ENCODE data around the gene SAPCD2.

Gene SAPCD2

DNA sequence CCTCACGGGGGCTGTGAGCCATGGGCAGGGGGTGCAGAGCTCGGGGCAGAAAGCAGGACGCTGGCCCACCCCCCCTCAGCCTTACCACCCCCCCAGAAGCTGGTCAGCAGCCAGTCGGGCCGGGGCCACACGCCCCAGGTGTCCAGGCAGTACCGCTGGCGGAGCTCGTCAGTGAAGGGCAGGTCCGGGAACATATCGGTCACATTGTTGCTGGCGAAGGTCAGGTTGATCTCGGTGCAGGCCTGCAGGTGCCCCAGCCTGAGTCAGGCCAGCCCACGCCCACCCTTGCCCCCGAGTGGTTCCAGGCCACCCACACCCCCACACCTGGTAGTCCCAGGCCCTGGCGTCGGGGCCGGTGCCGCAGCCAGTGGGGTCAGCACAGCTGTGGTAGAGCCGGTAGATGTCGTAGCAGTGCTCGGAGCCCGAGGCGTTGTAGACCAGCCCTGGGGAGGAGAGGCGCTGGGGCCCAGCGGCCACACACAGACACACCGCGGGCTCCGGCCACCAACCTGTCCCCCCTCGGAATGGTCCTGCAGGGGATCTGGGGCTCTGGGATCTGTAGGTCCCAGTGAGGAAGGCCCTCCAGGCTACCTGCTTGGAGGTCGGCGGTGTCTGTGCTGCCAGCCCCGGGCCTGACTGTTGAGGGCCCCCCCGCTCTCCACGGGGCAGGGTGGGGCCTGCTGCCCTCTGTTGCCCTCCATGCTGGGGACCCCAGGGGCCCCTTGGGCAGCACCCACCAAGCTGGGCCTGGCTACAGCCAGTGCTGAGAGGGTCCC is 41.6 kb upstream of the SAPCD2 start:
- Histone ChIP-seq H3K4me1 (ENCODE audit: control insufficient read depth, insufficient read depth, low read length) (peaks cover 7% of the 10 kb centered on the region), H3K36me3 (ENCODE audit: insufficient read depth, low read length) (peaks cover 38% of the 10 kb centered on the region), H3K9ac (ENCODE audit: low read depth, low read length) (no peak overlapping the region), H3K4me3 (ENCODE audit: low read length) (no peak overlapping the region), H3K27me3 (ENCODE audit: control insufficient read depth, insufficient read depth, low read length) (no peaks in the 10 kb centered on the region), H3K4me2 (ENCODE audit: low read length) (no peak overlapping the region), H3K9me3 (replicated peaks; ENCODE audit: low read length) (no peaks in the 10 kb centered on the region)

DNA sequence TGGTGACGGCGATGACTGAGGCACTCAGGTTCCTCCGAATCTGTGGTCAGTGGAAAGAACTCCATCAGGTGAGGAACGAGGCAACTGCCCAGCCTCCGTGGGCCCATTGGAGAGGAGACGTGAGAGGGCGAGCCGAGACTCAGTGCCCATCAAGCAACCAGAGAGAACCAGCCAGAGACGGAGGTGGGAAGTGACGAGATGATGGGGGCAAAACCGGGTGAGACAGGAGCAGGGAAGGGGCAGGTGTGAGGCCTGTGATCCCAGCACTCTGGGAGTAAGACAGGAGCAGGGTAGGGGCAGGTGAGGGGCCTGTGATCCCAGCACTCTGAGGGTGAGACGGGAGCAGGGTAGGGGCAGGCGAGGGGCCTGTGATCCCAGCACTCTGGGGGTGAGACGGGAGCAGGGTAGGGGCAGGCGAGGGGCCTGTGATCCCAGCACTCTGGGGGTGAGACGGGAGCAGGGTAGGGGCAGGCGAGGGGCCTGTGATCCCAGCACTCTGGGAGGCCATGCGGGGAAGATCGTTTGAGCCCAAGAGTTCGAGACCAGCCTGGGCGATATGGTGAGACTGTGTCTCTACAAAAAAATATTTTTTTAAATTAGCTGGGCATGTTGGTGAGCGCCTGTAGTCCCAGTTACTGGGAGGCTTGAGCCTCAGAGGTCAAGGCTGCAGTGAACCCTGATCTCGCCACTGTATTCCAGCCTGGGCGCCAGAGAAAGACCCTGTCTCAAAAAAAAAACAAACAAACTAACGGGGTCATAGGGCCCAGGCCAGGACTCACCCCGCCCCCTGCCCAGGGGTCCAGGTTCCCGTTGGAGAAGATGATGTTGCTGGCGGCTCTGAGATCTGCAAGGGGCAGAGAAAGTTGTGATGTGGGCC is 40.8 kb upstream of the SAPCD2 start:
- H3K27me3 ChIP-seq (ENCODE audit: control insufficient read depth, insufficient read depth, low read length), result no peaks in the 10 kb centered on the region
- no peak overlapping the region for H3K9ac ChIP-seq (ENCODE audit: low read depth, low read length)
- no peak overlapping the region for H3K4me3 ChIP-seq (ENCODE audit: low read length)
- H3K9me3 ChIP-seq (replicated peaks; ENCODE audit: low read length), result no peaks in the 10 kb centered on the region
- peaks cover 44% of the 10 kb centered on the region for H3K36me3 ChIP-seq (ENCODE audit: insufficient read depth, low read length)
- H3K4me2 ChIP-seq (ENCODE audit: low read length), result no peak overlapping the region
- H3K4me1 ChIP-seq (ENCODE audit: control insufficient read depth, insufficient read depth, low read length), result peaks cover 7% of the 10 kb centered on the region

- Histone ChIP-seq H3K27me3 (ENCODE audit: control insufficient read depth, insufficient read depth, low read length) (no peaks in the 10 kb centered on the region), H3K4me2 (ENCODE audit: low read length) (no peak overlapping the region), H3K36me3 (ENCODE audit: insufficient read depth, low read length) (peaks cover 52% of the 10 kb centered on the region), H3K9me3 (replicated peaks; ENCODE audit: low read length) (no peaks in the 10 kb centered on the region), H3K4me1 (ENCODE audit: control insufficient read depth, insufficient read depth, low read length) (peaks cover 7% of the 10 kb centered on the region), H3K4me3 (ENCODE audit: low read length) (no peak overlapping the region), H3K9ac (ENCODE audit: low read depth, low read length) (no peak overlapping the region)
Observed at GRCh38 chr9:137110147-137110910, 40.0 kb upstream of the SAPCD2 start.

- H3K9ac ChIP-seq (ENCODE audit: low read depth, low read length), result no peak overlapping the region
- no peaks in the 10 kb centered on the region for H3K9me3 ChIP-seq (replicated peaks; ENCODE audit: low read length)
- H3K4me3 ChIP-seq (ENCODE audit: low read length), result no peak overlapping the region
- no peaks in the 10 kb centered on the region for H3K4me1 ChIP-seq (ENCODE audit: control insufficient read depth, insufficient read depth, low read length)
- H3K4me2 ChIP-seq (ENCODE audit: low read length), result no peak overlapping the region
- no peaks in the 10 kb centered on the region for H3K27me3 ChIP-seq (ENCODE audit: control insufficient read depth, insufficient read depth, low read length)
- H3K36me3 ChIP-seq (ENCODE audit: insufficient read depth, low read length), result peaks cover 55% of the 10 kb centered on the region
Observed at GRCh38 chr9:137109250-137110146, 39.1 kb upstream of the SAPCD2 start.

GRCh38 chr9:137108608-137109249 is 38.4 kb upstream of the SAPCD2 start:
- Histone ChIP-seq H3K9me3 (replicated peaks; ENCODE audit: low read length) (no peaks in the 10 kb centered on the region), H3K9ac (ENCODE audit: low read depth, low read length) (no peak overlapping the region), H3K4me3 (ENCODE audit: low read length) (no peak overlapping the region), H3K36me3 (ENCODE audit: insufficient read depth, low read length) (peaks cover 61% of the 10 kb centered on the region), H3K4me1 (ENCODE audit: control insufficient read depth, insufficient read depth, low read length) (no peaks in the 10 kb centered on the region), H3K4me2 (ENCODE audit: low read length) (no peak overlapping the region), H3K27me3 (ENCODE audit: control insufficient read depth, insufficient read depth, low read length) (no peaks in the 10 kb centered on the region)

GRCh38 chr9:137107982-137108381 is 37.6 kb upstream of the SAPCD2 start:
- Histone ChIP-seq H3K9ac (ENCODE audit: low read depth, low read length) (no peak overlapping the region), H3K4me2 (ENCODE audit: low read length) (no peak overlapping the region), H3K36me3 (ENCODE audit: insufficient read depth, low read length) (peaks cover 66% of the 10 kb centered on the region), H3K4me3 (ENCODE audit: low read length) (no peak overlapping the region), H3K4me1 (ENCODE audit: control insufficient read depth, insufficient read depth, low read length) (no peaks in the 10 kb centered on the region), H3K9me3 (replicated peaks; ENCODE audit: low read length) (no peaks in the 10 kb centered on the region), H3K27me3 (ENCODE audit: control insufficient read depth, insufficient read depth, low read length) (no peaks in the 10 kb centered on the region)

- no peaks in the 10 kb centered on the region for H3K27me3 ChIP-seq (ENCODE audit: control insufficient read depth, insufficient read depth, low read length)
- H3K9me3 ChIP-seq (replicated peaks; ENCODE audit: low read length), result no peaks in the 10 kb centered on the region
- no peak overlapping the region for H3K4me2 ChIP-seq (ENCODE audit: low read length)
- no peak overlapping the region for H3K4me3 ChIP-seq (ENCODE audit: low read length)
- H3K9ac ChIP-seq (ENCODE audit: low read depth, low read length), result no peak overlapping the region
- no peaks in the 10 kb centered on the region for H3K4me1 ChIP-seq (ENCODE audit: control insufficient read depth, insufficient read depth, low read length)
- H3K36me3 ChIP-seq (ENCODE audit: insufficient read depth, low read length), result peaks cover 67% of the 10 kb centered on the region
Observed at GRCh38 chr9:137107312-137107921, 37.1 kb upstream of the SAPCD2 start.

GRCh38 chr9:137106662-137107250 is 36.4 kb upstream of the SAPCD2 start:
- no peak overlapping the region for H3K4me2 ChIP-seq (ENCODE audit: low read length)
- H3K9ac ChIP-seq (ENCODE audit: low read depth, low read length), result no peak overlapping the region
- peaks cover 74% of the 10 kb centered on the region for H3K36me3 ChIP-seq (ENCODE audit: insufficient read depth, low read length)
- H3K4me3 ChIP-seq (ENCODE audit: low read length), result no peak overlapping the region
- no peaks in the 10 kb centered on the region for H3K27me3 ChIP-seq (ENCODE audit: control insufficient read depth, insufficient read depth, low read length)
- peaks cover 3% of the 10 kb centered on the region for H3K9me3 ChIP-seq (replicated peaks; ENCODE audit: low read length)
- H3K4me1 ChIP-seq (ENCODE audit: control insufficient read depth, insufficient read depth, low read length), result no peaks in the 10 kb centered on the region

- Histone ChIP-seq H3K4me3 (ENCODE audit: low read length) (no peak overlapping the region), H3K4me1 (ENCODE audit: control insufficient read depth, insufficient read depth, low read length) (no peaks in the 10 kb centered on the region), H3K4me2 (ENCODE audit: low read length) (no peak overlapping the region), H3K27me3 (ENCODE audit: control insufficient read depth, insufficient read depth, low read length) (no peaks in the 10 kb centered on the region), H3K9ac (ENCODE audit: low read depth, low read length) (no peak overlapping the region), H3K36me3 (ENCODE audit: insufficient read depth, low read length) (peaks cover 81% of the 10 kb centered on the region), H3K9me3 (replicated peaks; ENCODE audit: low read length) (peaks cover 3% of the 10 kb centered on the region)
Observed at GRCh38 chr9:137105814-137106661, 35.7 kb upstream of the SAPCD2 start.

All from skeletal muscle satellite cell (primary cell).